Fibroblast of peridontal ligament (primary cell): ENCODE measurements around the gene TGFBR3L.
"Not testable (repeated sequence)": the region's sequence is repeated elsewhere in the genome, so short reads cannot be mapped to it uniquely, and the experiment has no call there.

Experiments
- DNase-seq: peaks from one replicate; pipeline ENCODE4 v3.0.0-alpha.2; 2010; ENCODE audit errors: extremely low read depth

The TGFBR3L gene

GRCh38 chr19:7959211-7959610 is 44.6 kb downstream of the TGFBR3L start:
- no peak for DNase-seq

- not testable (repeated sequence) for DNase-seq
Measured at GRCh38 chr19:7961082-7961481, 46.5 kb downstream of the TGFBR3L start.

GRCh38 chr19:7961920-7962626 is 47.4 kb downstream of the TGFBR3L start:
- no peak for DNase-seq

- DNase-seq, result no peak
Measured at GRCh38 chr19:7962644-7963268, 48.1 kb downstream of the TGFBR3L start.

DNA sequence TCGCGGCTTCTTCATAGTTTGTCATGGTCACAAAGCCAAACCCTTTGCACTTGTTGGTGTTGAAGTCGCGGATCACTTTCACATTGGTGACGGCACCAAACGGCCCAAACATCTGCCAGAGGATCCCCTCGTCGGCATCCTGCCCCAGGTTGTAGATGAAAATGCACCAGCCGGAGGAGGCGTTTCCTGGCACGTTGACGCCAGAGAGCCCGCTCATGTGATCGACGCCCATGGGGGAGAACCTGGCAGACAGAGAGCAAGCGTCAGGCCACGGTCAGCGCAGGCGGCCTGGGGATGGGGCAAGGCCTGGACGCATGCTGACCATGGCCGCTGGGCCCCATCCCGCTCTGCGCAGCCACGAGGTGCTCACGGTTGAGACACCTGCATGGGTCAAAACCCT is 48.9 kb downstream of the TGFBR3L start:
- no peak for DNase-seq

- DNase-seq, result no peak
Measured at GRCh38 chr19:7965259-7965841, 50.7 kb downstream of the TGFBR3L start.

DNA sequence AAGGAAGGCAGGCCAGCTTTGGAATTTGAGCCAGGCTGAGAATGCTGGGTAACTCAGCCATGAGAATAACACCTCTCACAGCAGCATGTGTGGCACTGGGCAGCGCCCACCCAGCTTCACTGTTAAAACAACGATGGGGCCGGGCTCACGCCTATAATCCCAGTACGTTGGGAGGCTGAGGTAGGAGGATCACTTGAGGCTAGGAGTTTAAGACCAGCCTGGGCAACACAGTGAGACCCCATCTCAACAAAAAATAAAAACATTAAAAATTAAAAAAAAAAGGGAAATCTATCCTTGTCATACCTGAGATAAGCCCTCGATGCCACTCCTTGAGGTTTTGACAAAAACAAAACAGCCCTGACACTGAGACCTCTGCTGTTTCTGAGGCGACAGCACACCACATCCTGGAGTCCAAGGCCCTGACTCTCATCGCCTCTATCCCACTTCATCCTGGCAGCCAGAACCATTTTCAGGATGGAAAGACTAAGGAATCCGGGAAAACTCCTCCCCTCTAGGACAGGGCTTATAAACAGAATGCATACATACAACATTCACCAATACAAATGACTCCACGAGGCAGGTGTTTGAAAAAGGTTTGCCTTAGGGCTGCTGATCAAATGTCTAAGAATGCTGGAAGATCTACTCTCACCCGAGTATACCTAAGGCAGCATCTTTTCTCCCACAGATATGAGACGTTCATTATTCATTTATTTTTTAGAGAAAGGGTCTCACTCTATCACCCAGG is 51.5 kb downstream of the TGFBR3L start:
- DNase-seq, result no peak

DNA sequence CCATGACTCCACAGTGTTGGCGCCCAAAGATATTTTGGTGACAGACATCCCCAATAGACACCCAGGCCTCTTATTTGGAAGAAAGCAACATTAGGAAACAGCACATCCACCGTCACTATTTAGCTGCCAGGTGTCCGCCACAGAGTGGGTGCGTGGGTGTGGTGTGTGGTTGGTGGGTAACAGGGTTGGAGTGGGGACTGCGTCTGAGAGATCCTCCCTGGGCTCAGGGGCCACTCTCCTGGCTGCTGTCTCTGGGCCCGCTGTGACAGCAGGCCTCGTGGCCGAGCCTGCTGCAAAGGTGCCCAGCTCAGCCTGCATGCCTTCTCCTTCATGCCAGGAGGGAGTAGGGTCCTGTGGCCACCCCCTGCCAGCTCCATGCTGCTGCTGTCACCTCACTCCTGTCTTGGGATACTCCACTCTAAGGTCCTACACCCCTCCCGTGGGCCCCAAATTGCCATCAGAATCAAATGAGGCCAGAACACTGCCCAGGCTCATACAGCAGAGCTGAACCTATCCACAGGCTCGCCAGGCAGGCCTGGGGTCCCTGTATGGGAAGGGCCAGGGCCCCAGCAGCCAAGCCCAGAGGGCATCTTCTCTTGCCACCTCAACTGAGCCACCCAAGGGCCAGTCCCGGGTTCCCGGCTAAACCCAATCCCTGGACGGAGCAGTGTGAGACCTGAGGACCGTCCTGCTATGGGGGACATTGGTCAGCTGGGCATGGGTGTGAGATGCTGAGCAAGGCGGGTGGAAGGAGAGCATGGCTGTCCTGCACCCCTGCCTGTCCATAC is 53.6 kb downstream of the TGFBR3L start:
- no peak for DNase-seq
